ENCODE results near the gene PALM2AKAP2.
"Not testable (repeated sequence)": the region's sequence is repeated elsewhere in the genome, so short reads cannot be mapped to it uniquely, and the experiment has no call there.

PALM2AKAP2 gene

GRCh38 chr9:109805050-109805449 lies 25.1 kb downstream of the PALM2AKAP2 start:
- no peak for DNase-seq (ENCODE audit: low read depth)

GRCh38 chr9:109806506-109807115 lies 26.6 kb downstream of the PALM2AKAP2 start:
- DNase-seq (ENCODE audit: low read depth): no peak

- DNase-seq (ENCODE audit: low read depth): no peak
These were observed 31.9 kb downstream of the PALM2AKAP2 start for GRCh38 chr9:109811876-109812275.

GRCh38 chr9:109812331-109812730 lies 32.3 kb downstream of the PALM2AKAP2 start:
- no peak for DNase-seq (ENCODE audit: low read depth)

DNA sequence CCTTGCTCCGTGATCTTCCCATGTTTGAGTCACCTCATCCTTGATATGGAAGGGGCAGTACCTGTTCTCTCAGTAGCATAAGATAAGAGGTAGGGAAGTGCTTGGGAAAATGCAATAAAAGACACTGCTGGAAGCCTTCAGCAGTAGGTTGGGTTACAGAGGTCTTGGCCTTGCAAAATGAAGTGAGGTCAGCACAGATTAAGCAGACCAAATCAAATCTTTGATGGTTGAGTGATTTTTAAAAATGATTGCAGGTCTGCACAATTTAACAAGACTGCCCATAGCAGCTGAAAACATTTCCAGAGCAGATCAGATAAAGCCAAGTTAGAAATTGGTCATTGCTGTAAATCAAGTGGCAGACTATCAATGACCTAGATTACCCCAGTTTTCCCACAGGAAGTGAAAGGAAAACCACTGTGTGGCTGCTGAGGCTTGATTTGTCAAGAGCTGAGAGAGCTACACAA lies 32.9 kb downstream of the PALM2AKAP2 start:
- DNase-seq (ENCODE audit: low read depth): no peak

DNA sequence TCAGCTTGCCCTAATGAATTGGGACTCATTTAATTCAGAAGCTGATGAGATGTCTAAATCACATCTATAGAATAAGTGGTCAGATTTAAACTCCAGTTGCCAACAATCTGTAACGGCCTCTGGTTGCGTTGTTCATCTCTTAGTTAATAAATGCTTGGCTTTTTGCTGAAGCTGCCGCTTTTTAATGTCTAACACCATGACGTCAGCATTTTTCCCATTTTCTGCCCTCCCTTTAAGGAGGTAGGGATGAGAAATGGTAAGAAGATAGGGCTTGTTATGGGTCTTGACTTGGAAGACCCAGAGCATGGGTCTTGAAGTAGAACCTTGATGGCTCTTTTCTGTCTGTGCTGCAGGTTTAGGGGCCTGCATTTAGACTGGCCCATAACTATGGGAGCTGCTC lies 33.3 kb downstream of the PALM2AKAP2 start:
- no peak for DNase-seq (ENCODE audit: low read depth)

- DNase-seq (ENCODE audit: low read depth): no peak
These were observed 33.8 kb downstream of the PALM2AKAP2 start for GRCh38 chr9:109813829-109814228.

GRCh38 chr9:109815366-109815947 lies 35.5 kb downstream of the PALM2AKAP2 start:
- no peak for DNase-seq (ENCODE audit: low read depth)

GRCh38 chr9:109816490-109816889 lies 36.5 kb downstream of the PALM2AKAP2 start:
- DNase-seq (ENCODE audit: low read depth): no peak

- no peak for DNase-seq (ENCODE audit: low read depth)
These were observed 37.3 kb downstream of the PALM2AKAP2 start for GRCh38 chr9:109817146-109817845.

GRCh38 chr9:109817846-109818472 lies 38.0 kb downstream of the PALM2AKAP2 start:
- no peak for DNase-seq (ENCODE audit: low read depth)

GRCh38 chr9:109821711-109822110 lies 41.7 kb downstream of the PALM2AKAP2 start:
- DNase-seq (ENCODE audit: low read depth): no peak

- DNase-seq (ENCODE audit: low read depth): not testable (repeated sequence)
These were observed 45.4 kb downstream of the PALM2AKAP2 start for GRCh38 chr9:109825383-109825782.

- no peak for DNase-seq (ENCODE audit: low read depth)
These were observed 46.6 kb downstream of the PALM2AKAP2 start for GRCh38 chr9:109826559-109826958.

DNA sequence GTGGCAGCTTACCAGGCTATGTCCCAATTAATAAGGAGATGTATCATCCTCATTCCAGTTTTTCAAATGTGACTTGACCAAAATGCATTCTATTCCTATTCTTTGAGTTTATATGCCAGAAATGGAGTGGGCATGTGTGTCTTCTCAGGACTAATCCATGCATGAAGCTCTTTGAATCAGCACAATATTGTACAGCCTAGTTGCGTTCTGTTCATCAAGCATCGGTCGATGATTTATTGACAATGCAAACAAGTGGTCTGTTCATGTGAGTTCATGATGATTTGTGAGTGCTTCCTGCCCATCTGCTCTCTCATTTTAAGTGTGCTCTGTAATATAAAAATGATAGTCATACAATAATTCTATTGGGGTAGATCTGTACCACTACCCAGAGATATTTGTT lies 48.3 kb downstream of the PALM2AKAP2 start:
- DNase-seq (ENCODE audit: low read depth): no peak

All from T follicular helper cell (primary cell).